Activated CD8-positive, alpha-beta memory T cell treated with anti-CD3 and anti-CD28 coated beads, Interleukin-2, amount 50 U/mL, for 24 hours (primary cell): Measurements from ENCODE around the gene RFX7.

ENCODE experiments used
- DNase-seq: peaks from one replicate; pipeline ENCODE4 v3.0.0-alpha.2; 2020; ENCODE audit errors: extremely low read depth

The RFX7 gene

DNA sequence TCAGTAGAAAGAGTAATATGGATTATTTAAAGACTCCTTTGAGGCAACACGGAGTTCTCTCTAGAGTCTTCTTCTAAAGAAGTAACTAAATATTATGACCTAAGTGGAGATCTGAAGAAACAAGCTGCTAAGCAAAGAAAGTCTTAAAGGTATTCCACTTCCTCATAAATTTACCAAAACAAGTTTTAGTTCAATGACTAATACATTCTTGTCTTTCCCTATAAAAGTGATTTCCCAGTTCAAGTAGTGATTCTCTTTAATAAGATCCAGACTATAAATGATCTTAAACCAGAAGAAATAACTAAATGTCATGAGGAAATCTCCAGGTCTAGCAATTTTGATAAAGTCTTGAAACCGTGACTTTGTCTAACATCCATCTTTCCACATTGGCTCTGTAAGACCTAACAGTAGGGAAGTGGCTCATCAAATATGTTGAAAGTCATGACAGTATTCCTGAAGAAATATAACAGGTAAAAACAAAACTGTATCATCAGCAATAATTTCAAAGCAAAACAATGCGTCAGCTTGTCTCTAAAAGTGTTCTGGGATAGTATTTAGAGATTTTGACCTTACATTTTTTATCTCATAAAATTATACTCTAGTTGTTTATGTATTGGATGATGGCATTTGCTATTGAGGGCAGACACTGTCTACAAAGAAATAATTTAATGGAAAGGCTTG lies 198.5 kb downstream of the RFX7 start:
- no peak for DNase-seq

DNA sequence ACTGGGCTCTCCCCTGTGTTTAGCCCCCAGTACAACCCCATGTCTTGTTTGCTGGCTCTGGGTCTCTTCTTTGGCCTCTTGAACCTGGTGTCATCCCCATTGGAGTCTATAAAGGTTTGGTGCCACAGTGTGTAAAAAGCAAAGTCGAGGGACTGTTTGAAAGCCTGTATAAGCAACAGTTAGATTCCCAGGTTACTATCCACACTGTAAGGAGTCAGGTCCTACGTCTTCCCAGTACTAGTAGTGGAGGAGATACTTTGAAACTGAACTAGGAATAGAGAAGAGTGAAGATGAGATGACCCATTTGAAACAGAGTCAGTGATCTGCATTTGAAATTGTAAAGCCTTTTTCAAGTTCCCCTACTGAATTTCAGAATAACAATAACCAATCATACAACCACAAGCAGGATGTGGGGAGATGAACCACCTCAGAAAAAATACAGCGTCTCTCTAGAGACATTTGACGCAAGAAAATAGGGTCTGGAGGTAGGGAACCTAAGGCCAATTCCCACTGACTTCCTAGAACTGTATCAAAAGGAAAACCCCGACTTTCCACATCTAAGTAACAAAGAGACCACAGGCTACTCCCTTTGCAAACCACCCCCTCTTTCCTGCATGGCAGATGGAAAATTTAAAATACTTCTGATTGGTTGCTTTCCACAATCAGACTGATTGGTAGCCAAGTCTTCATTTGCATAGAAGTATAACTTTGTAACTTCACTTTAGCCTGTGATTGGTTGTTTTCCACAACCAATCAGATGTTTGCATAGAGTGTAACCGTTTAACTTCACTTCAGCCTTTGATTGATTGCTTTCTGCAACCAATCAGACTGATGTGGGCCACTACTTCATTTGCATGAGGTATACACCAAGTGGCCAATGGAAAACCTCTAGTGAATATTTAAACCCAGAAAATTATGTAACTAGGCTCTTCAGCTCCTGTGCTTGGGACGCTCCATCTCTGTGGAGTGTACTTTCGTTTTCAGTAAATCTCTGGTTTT lies 200.4 kb downstream of the RFX7 start:
- no peak for DNase-seq

DNA sequence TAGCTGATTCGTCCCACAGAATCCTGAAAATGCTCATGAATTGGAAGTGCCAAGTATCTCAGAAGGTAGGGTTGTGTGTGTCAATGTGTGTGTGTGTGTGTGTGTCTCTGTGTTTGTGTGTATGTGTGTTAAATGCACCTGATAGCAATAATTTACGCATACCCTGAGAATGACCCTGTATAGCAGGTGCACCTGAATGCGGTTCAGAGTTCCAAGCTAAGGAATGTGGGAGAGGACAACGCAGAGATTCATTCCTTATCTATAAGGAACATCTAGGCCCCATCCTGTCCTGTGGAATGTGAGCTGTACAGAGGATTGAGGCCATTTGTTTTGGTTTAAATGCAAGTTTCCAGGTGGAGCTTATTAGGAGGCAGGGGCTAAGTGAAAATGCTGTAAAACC lies 201.2 kb downstream of the RFX7 start:
- no peak for DNase-seq

DNA sequence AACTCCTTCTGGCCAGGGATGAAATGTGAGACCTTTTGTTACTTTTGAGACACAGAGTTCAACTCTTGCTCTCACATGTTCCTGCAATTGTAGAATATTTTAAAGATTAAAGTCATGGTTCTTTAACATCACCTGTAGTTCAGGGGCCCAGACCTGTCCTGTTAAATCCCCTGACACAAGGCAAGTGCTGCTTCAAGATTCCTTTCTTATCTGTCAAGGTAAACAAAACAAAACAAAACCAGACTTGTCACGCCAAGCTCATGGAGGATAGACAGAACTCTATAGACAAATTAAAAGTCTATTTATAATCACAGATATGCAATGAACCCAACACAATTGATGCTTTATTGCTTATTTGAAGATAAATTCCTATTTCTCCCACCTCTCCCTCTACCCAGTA lies 201.6 kb downstream of the RFX7 start:
- DNase-seq, result no peak

DNA sequence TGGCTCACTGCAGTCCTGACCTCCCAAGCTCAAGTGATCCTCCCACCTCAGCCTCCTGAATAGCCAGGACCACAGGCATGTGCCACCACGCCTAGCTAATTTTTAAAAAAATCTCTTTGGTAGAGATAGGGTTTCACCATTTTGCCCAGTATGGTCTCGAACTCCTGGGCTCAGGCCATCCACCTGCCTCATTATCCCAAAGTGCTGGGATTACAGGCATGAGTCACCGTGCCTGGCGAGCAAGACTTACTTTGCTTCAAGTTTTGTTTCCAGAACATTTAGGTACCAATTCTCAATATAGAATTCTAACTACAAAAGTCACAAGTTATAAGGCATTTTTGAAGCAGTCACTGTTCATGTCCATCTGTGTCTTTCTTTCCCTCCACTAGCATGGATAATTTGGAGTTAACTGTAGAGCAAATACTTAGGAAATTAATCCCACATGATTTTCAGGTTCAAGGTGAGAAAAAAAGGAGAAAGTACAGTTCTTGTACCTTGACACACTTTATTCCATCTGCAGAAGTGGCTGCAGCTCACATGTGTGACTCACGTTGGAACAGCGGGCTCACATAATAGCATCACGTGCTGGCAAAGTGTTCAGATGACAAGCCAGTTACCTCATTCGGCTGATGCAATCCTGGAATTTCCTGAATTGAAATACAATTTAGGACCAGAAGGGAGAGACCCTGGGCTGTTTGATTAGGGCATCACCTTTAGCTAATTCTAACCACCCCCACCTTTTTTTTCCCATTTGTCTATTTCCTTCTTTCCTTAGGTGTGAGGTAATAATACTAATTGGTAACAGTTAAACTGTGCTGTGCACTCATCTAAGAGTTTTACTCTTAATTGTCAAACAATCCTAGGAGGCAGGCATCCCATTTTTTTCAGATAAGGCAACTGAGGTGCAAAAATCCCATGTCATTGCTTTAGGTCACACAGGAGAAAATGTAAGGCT lies 203.3 kb downstream of the RFX7 start:
- DNase-seq, result no peak

DNA sequence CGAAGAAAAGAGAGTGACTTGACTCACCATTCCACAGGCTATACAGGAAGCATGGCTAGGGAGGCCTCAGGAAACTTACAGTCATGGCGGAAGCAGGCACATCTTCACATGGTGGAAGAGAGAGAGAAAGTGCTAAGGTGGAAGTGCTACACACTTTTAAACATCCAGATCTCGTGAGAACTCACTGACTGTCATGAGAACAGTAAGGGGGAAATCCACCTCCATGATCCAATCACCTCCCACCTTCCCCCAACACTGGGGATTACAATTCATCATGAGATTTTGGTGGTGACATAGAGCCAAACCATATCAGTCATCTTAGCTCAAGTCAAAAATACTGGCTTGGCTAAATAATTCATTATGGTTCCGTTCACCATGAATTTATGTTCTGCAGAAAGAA lies 205.0 kb downstream of the RFX7 start:
- DNase-seq, result no peak

DNA sequence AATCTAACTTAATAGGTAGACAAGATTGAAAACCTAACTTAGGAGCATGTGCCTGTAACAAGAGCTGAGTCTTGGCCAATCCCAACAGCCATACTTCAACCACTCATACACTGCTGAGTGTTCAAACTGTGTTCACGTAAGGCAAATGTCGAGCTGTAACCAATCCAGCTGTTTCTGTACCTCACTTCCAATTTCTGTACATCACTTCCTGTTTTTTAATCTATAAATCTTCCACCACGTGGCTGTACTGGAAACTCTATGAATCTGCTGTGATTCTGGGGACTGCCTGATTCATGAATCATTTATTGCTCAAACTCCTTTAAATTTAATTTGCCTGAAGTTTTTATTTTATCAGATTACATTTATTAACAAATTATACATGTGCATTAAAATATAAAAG lies 205.7 kb downstream of the RFX7 start:
- DNase-seq, result no peak
